Neural progenitor cell (in vitro differentiated cells): ENCODE data around the gene ZIC3.

Experiments
- EZH2 ChIP-seq: fragments of 200-600 bp; sonication (generic); IDR thresholded peaks from 2 replicates; pipeline ENCODE4 v1.6.1; 2017; ENCODE audit warnings: antibody characterized with exemption, mild to moderate bottlenecking, moderate library complexity
- TF ChIP-seq, protein P1 (sequence below): fragments of 200-600 bp; sonication (generic); IDR thresholded peaks from 2 replicates; pipeline ENCODE4 v1.5.1; 2017; ENCODE audit warnings: antibody characterized with exemption, mild to moderate bottlenecking

DNA sequence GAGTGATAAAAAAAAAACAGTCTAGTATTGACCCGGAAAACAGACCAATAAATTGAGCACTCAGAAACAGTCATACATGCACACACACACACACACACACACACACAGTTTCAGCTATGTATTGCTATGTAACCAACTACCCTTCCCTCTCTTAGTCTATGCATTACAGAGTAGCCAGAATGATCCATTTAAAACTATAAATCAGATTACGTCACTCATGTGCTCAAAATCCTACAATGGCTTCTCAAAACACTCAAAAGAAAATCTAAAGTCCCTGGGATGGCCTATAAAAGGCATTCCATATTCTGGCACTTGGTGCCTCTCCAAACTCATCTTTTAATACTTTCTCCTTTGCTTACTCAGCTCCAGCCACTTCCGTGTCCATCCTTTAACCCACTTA, 46.5 kb upstream of the ZIC3 start:
- TF ChIP-seq, protein P1, sequence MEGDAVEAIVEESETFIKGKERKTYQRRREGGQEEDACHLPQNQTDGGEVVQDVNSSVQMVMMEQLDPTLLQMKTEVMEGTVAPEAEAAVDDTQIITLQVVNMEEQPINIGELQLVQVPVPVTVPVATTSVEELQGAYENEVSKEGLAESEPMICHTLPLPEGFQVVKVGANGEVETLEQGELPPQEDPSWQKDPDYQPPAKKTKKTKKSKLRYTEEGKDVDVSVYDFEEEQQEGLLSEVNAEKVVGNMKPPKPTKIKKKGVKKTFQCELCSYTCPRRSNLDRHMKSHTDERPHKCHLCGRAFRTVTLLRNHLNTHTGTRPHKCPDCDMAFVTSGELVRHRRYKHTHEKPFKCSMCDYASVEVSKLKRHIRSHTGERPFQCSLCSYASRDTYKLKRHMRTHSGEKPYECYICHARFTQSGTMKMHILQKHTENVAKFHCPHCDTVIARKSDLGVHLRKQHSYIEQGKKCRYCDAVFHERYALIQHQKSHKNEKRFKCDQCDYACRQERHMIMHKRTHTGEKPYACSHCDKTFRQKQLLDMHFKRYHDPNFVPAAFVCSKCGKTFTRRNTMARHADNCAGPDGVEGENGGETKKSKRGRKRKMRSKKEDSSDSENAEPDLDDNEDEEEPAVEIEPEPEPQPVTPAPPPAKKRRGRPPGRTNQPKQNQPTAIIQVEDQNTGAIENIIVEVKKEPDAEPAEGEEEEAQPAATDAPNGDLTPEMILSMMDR = no peak
- TF ChIP-seq EZH2 = no peak
